ENCODE measurements around the gene DLG1. TPM values are rescaled to one million over a fixed set of nuclear protein-coding genes. Genes with fewer than 3 reads are reported as not detected.

Gene DLG1
- total and polyA plus RNA-seq, 4 donors = 12.7 to 51.2 (median 22.3) TPM

DNA sequence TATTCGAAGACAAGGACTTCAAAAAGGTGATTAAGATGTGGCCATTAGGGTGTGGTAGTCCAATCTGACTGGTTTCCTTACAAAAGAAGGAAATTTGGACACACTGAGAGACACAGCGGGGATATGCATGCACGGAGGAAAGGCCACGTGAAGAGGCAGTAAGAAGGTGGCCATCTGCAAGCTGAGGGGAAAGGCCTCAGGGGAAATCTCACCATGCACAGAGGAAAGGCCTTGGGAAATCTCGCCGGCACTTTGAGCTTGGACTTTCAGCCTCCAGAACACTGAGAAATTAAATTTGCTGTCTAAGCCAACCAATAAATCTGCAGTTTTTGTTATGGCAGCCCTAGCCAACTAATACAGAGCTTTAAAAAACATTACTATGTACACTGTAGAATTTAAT, 78.8 kb downstream of the DLG1 start:
- Histone ChIP-seq H3K27me3 (ENCODE audit: control insufficient read depth in 4 of 4, insufficient read depth in 4 of 4, low read length in 3 of 4) (no peaks in the 10 kb centered on the region), H3K36me3 (ENCODE audit: control insufficient read depth in 4 of 4, insufficient read depth in 3 of 4, low read depth in 1 of 4, low read length in 3 of 4) (no peaks in the 10 kb centered on the region), H3K4me1 (ENCODE audit: control insufficient read depth in 4 of 4, insufficient read depth in 4 of 4, low read length in 3 of 4) (peaks cover 6 to 21% (median 8%) of the 10 kb centered on the region in 4 donors), H3K9ac (ENCODE audit: low read depth in 1 of 2, low read length in 2 of 2) (no peak overlapping the region), H3K27ac (ENCODE audit: low read depth in 1 of 2, low read length in 2 of 2) (no peak overlapping the region), H3K9me3 (ENCODE audit: control insufficient read depth in 4 of 4, low read length in 3 of 4) (no peaks in the 10 kb centered on the region), H3K4me3 (ENCODE audit: low read depth in 1 of 3, low read length in 3 of 3) (no peak overlapping the region)
- DNase-seq (ENCODE audit: low spot score) = no peak
- TF ChIP-seq HNF4A (conservative IDR thresholded peaks at IDR 0.05) = peak; percentile 42 to 68
- TF ChIP-seq, protein P1, sequence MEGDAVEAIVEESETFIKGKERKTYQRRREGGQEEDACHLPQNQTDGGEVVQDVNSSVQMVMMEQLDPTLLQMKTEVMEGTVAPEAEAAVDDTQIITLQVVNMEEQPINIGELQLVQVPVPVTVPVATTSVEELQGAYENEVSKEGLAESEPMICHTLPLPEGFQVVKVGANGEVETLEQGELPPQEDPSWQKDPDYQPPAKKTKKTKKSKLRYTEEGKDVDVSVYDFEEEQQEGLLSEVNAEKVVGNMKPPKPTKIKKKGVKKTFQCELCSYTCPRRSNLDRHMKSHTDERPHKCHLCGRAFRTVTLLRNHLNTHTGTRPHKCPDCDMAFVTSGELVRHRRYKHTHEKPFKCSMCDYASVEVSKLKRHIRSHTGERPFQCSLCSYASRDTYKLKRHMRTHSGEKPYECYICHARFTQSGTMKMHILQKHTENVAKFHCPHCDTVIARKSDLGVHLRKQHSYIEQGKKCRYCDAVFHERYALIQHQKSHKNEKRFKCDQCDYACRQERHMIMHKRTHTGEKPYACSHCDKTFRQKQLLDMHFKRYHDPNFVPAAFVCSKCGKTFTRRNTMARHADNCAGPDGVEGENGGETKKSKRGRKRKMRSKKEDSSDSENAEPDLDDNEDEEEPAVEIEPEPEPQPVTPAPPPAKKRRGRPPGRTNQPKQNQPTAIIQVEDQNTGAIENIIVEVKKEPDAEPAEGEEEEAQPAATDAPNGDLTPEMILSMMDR (IDR thresholded peaks at IDR 0.05; ENCODE audit: low read depth, low read length, missing input control) = no peak
- 75% methylated on average over 6 of the region's 6 CpGs for WGBS

- H3K27ac ChIP-seq (ENCODE audit: low read depth in 1 of 2, low read length in 2 of 2) = no peak overlapping the region
- H3K4me1 ChIP-seq (ENCODE audit: control insufficient read depth in 4 of 4, insufficient read depth in 4 of 4, low read length in 3 of 4) = peaks cover 6 to 21% (median 8%) of the 10 kb centered on the region in 4 donors
- no peak for DNase-seq (ENCODE audit: low spot score)
- 77% methylated on average over 3 of the region's 3 CpGs for WGBS
- H3K9me3 ChIP-seq (ENCODE audit: control insufficient read depth in 4 of 4, low read length in 3 of 4) = no peaks in the 10 kb centered on the region
- no peak overlapping the region for H3K9ac ChIP-seq (ENCODE audit: low read depth in 1 of 2, low read length in 2 of 2)
- H3K27me3 ChIP-seq (ENCODE audit: control insufficient read depth in 4 of 4, insufficient read depth in 4 of 4, low read length in 3 of 4) = no peaks in the 10 kb centered on the region
- no peaks in the 10 kb centered on the region for H3K36me3 ChIP-seq (ENCODE audit: control insufficient read depth in 4 of 4, insufficient read depth in 3 of 4, low read depth in 1 of 4, low read length in 3 of 4)
- TF ChIP-seq, protein P2, sequence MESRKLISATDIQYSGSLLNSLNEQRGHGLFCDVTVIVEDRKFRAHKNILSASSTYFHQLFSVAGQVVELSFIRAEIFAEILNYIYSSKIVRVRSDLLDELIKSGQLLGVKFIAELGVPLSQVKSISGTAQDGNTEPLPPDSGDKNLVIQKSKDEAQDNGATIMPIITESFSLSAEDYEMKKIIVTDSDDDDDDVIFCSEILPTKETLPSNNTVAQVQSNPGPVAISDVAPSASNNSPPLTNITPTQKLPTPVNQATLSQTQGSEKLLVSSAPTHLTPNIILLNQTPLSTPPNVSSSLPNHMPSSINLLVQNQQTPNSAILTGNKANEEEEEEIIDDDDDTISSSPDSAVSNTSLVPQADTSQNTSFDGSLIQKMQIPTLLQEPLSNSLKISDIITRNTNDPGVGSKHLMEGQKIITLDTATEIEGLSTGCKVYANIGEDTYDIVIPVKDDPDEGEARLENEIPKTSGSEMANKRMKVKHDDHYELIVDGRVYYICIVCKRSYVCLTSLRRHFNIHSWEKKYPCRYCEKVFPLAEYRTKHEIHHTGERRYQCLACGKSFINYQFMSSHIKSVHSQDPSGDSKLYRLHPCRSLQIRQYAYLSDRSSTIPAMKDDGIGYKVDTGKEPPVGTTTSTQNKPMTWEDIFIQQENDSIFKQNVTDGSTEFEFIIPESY (IDR thresholded peaks at IDR 0.05) = no peak
- TF ChIP-seq, protein P3, sequence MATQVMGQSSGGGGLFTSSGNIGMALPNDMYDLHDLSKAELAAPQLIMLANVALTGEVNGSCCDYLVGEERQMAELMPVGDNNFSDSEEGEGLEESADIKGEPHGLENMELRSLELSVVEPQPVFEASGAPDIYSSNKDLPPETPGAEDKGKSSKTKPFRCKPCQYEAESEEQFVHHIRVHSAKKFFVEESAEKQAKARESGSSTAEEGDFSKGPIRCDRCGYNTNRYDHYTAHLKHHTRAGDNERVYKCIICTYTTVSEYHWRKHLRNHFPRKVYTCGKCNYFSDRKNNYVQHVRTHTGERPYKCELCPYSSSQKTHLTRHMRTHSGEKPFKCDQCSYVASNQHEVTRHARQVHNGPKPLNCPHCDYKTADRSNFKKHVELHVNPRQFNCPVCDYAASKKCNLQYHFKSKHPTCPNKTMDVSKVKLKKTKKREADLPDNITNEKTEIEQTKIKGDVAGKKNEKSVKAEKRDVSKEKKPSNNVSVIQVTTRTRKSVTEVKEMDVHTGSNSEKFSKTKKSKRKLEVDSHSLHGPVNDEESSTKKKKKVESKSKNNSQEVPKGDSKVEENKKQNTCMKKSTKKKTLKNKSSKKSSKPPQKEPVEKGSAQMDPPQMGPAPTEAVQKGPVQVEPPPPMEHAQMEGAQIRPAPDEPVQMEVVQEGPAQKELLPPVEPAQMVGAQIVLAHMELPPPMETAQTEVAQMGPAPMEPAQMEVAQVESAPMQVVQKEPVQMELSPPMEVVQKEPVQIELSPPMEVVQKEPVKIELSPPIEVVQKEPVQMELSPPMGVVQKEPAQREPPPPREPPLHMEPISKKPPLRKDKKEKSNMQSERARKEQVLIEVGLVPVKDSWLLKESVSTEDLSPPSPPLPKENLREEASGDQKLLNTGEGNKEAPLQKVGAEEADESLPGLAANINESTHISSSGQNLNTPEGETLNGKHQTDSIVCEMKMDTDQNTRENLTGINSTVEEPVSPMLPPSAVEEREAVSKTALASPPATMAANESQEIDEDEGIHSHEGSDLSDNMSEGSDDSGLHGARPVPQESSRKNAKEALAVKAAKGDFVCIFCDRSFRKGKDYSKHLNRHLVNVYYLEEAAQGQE (IDR thresholded peaks at IDR 0.05) = no peak
- H3K4me3 ChIP-seq (ENCODE audit: low read depth in 1 of 3, low read length in 3 of 3) = no peak overlapping the region
These were observed 80.2 kb downstream of the DLG1 start for GRCh38 chr3:197218210-197218609.

GRCh38 chr3:197216914-197217313, 81.5 kb downstream of the DLG1 start:
- Histone ChIP-seq H3K4me3 (ENCODE audit: low read depth in 1 of 3, low read length in 3 of 3) (no peak overlapping the region), H3K4me1 (ENCODE audit: control insufficient read depth in 4 of 4, insufficient read depth in 4 of 4, low read length in 3 of 4) (peaks cover 0 to 15% (median 5%) of the 10 kb centered on the region in 4 donors), H3K9ac (ENCODE audit: low read depth in 1 of 2, low read length in 2 of 2) (no peak overlapping the region), H3K27me3 (ENCODE audit: control insufficient read depth in 4 of 4, insufficient read depth in 4 of 4, low read length in 3 of 4) (no peaks in the 10 kb centered on the region), H3K36me3 (ENCODE audit: control insufficient read depth in 4 of 4, insufficient read depth in 3 of 4, low read depth in 1 of 4, low read length in 3 of 4) (no peaks in the 10 kb centered on the region), H3K27ac (ENCODE audit: low read depth in 1 of 2, low read length in 2 of 2) (no peak overlapping the region), H3K9me3 (ENCODE audit: control insufficient read depth in 4 of 4, low read length in 3 of 4) (no peaks in the 10 kb centered on the region)
- 97% methylated on average over 4 of the region's 4 CpGs for WGBS
- DNase-seq (ENCODE audit: low spot score) = no peak
- TF ChIP-seq FOXA1 (IDR thresholded peaks at IDR 0.05) (no peak), HNF4G (IDR thresholded peaks at IDR 0.05) (no peak), JUND (IDR thresholded peaks at IDR 0.05) (no peak), SP1 (IDR thresholded peaks at IDR 0.05) (no peak), HNF4A (conservative IDR thresholded peaks at IDR 0.05) (no peak), RXRA (IDR thresholded peaks at IDR 0.05) (no peak), NR2F2 (IDR thresholded peaks at IDR 0.05) (no peak), RAD21 (IDR thresholded peaks at IDR 0.05) (no peak), MAX (IDR thresholded peaks at IDR 0.05) (no peak), GABPA (IDR thresholded peaks at IDR 0.05 in 1 of 2, conservative IDR thresholded peaks at IDR 0.05 in 1 of 2) (no peak), YY1 (IDR thresholded peaks at IDR 0.05) (no peak)
- TF ChIP-seq, protein P1 (IDR thresholded peaks at IDR 0.05; ENCODE audit: low read depth, low read length, missing input control) = no peak
- TF ChIP-seq, protein P3 (IDR thresholded peaks at IDR 0.05) = no peak

All from liver (tissue), 9 donors.